CD4-positive, alpha-beta memory T cell (primary cell): Measurements from ENCODE around the gene EFCC1. TPM values are rescaled to one million over a fixed set of nuclear protein-coding genes. Genes with fewer than 3 reads are reported as not detected.

ENCODE experiments used
- CTCF ChIA-PET: fragments of 350-600 bp; sonication (Branson Sonifier 250); formaldehyde crosslinking; loops from one replicate; lab custom pipeline; 2021; ENCODE audit warnings: inconsistent platforms; ENCODE audit not compliant: partially characterized antibody; lab: Charles Lee
- POLR2A ChIA-PET: fragments of 350-600 bp; sonication (Branson Sonifier 250); formaldehyde crosslinking; loops from one replicate; lab custom pipeline; 2021; ENCODE audit not compliant: partially characterized antibody; lab: Charles Lee
- DNase-seq, 5 donors: peaks; one replicate each; pipeline versions ENCODE4 v3.0.0 to v3.0.0-alpha.2; 2020 to 2022; ENCODE audit warnings: mixed read lengths in 1 of 5
- H3K27ac ChIP-seq: one replicate; pipeline ENCODE4 v1.7.0; 2013; ENCODE audit warnings: low read depth, low read length
- H3K27me3 ChIP-seq: 2 replicates; pipeline ENCODE4 v1.7.0; 2013; ENCODE audit warnings: mild to moderate bottlenecking, low read length, moderate library complexity; ENCODE audit not compliant: insufficient read depth
- H3K36me3 ChIP-seq: 2 replicates; pipeline ENCODE4 v1.7.0; 2013; ENCODE audit warnings: mild to moderate bottlenecking, low read length, moderate library complexity; ENCODE audit not compliant: insufficient read depth
- H3K4me1 ChIP-seq: 2 replicates; pipeline ENCODE4 v1.7.0; 2013; ENCODE audit warnings: mild to moderate bottlenecking, low read length, moderate library complexity; ENCODE audit not compliant: insufficient read depth
- H3K4me3 ChIP-seq, 2 donors: one replicate each; pipeline ENCODE4 v1.7.0; 2013; ENCODE audit warnings: low read length in 2 of 2, mild to moderate bottlenecking in 1 of 2
- H3K9me3 ChIP-seq, 2 donors: one replicate each; pipeline ENCODE4 v1.7.0; 2013; ENCODE audit warnings: low read length in 2 of 2, control low read depth in 1 of 2; ENCODE audit not compliant: control insufficient read depth in 1 of 2
- H3K27ac Mint-ChIP-seq, 7 donors: one replicate each; pipeline ENCODE4 v1.8.0; 2020 to 2021; ENCODE audit warnings: mixed read lengths in 7 of 7, mild to moderate bottlenecking in 6 of 7, inconsistent platforms in 3 of 7, moderate library complexity in 3 of 7
- H3K27me3 Mint-ChIP-seq, 2 donors: one replicate each; pipeline ENCODE4 v1.8.0; 2020 to 2021; ENCODE audit warnings: mixed read lengths in 2 of 2
- H3K36me3 Mint-ChIP-seq, 2 donors: one replicate each; pipeline ENCODE4 v1.8.0; 2020 to 2021; ENCODE audit warnings: mixed read lengths in 2 of 2, inconsistent platforms in 1 of 2, mild to moderate bottlenecking in 1 of 2
- H3K4me1 Mint-ChIP-seq, 4 donors: one replicate each; pipeline ENCODE4 v1.8.0; 2020 to 2021; ENCODE audit warnings: mixed read lengths in 4 of 4, mild to moderate bottlenecking in 1 of 4
- H3K4me3 Mint-ChIP-seq, 8 donors: one replicate each; pipeline ENCODE4 v1.8.0; 2020 to 2021; ENCODE audit warnings: mixed read lengths in 8 of 8, mild to moderate bottlenecking in 7 of 8, moderate library complexity in 6 of 8, inconsistent platforms in 3 of 8
- H3K9me3 Mint-ChIP-seq, 8 donors: one replicate each; pipeline ENCODE4 v1.8.0; 2020 to 2021; ENCODE audit warnings: mixed read lengths in 8 of 8, mild to moderate bottlenecking in 5 of 8, inconsistent platforms in 3 of 8, moderate library complexity in 1 of 8
- intact Hi-C: fragments of 100-400 bp; cut with micrococcal nuclease; formaldehyde crosslinking; loops from one replicate; pipeline ENCODE4 v1.15.1; 2023
- polyA plus RNA-seq, 2 donors: library from polyadenylated mRNA; unstranded; fragments of 300-500 nt; fragmentation: Illumina TruSeq; gene quantifications; one replicate each; pipeline ENCODE4 v1.2.3, GENCODE V29; 2021
- total RNA-seq, 2 experiments: library from RNA; stranded (reverse); gene quantifications; one replicate each; pipeline ENCODE4 v1.2.3, GENCODE V29; 2021

Gene EFCC1
- total and polyA plus RNA-seq, 4 experiments from 2014 or later = not detected

GRCh38 chr3:128999102-128999501 lies 2.0 kb upstream of the EFCC1 start:
- H3K4me1 ChIP-seq = peaks cover 30% of the 10 kb centered on the region

GRCh38 chr3:129000742-129001100 lies 383 bp upstream of the EFCC1 start:
- H3K36me3 ChIP-seq = no peaks in the 10 kb centered on the region
- H3K36me3 Mint-ChIP-seq = no peaks in the 10 kb centered on the region
- H3K4me1 ChIP-seq = peaks cover 33% of the 10 kb centered on the region
- peaks cover 25% of the 10 kb centered on the region for H3K27me3 ChIP-seq
- ChIA-PET POLR2A (interaction anchor here (1.3 to 3.6 kb wide), 2 partner anchors 12 to 16 kb away, joined by 3 to 30 read pairs; no protein-coding TSS in a partner anchor), CTCF (interaction anchor here (2.9 to 3.3 kb wide), 3 partner anchors 15 to 30 kb away, joined by 13 to 29 read pairs (median 24); no protein-coding TSS in a partner anchor)
- H3K4me3 Mint-ChIP-seq = peak overlapping the region in 5 of 8 donors; percentile 44 to 68 (median 52)
- no peak for DNase-seq
- H3K4me1 Mint-ChIP-seq = peaks cover 17 to 43% (median 30%) of the 10 kb centered on the region in 4 donors
- no peak overlapping the region for H3K27ac ChIP-seq
- intact Hi-C loops = no loop called here
- H3K9me3 ChIP-seq = no peaks in the 10 kb centered on the region
- H3K9me3 Mint-ChIP-seq = peaks cover 0 to 2% (median 0%) of the 10 kb centered on the region in 8 donors
- H3K4me3 ChIP-seq = no peak overlapping the region
- peaks cover 22 to 27% of the 10 kb centered on the region in 2 donors for H3K27me3 Mint-ChIP-seq
- peak overlapping the region in 1 of 7 donors; percentile 27 for H3K27ac Mint-ChIP-seq

More at GRCh38 chr3:128999102-128999501, 2.0 kb upstream of the EFCC1 start:
- Mint-ChIP-seq H3K27ac (no peak overlapping the region), H3K27me3 (peaks cover 21 to 26% of the 10 kb centered on the region in 2 donors), H3K36me3 (no peaks in the 10 kb centered on the region), H3K4me3 (no peak overlapping the region), H3K4me1 (peaks cover 14 to 50% (median 28%) of the 10 kb centered on the region in 4 donors), H3K9me3 (peaks cover 0 to 2% (median 0%) of the 10 kb centered on the region in 8 donors)
- H3K36me3 ChIP-seq = no peaks in the 10 kb centered on the region
- peaks cover 25% of the 10 kb centered on the region for H3K27me3 ChIP-seq
- no peak overlapping the region for H3K4me3 ChIP-seq
- ChIA-PET CTCF (interaction anchor here (0.7 to 3.3 kb wide), 9 partner anchors 13 to 1430 kb away, joined by 3 to 29 read pairs (median 7); a partner anchor contains a TSS), POLR2A (interaction anchor here (0.8 to 3.6 kb wide), 3 partner anchors 12 to 28 kb away, joined by 3 to 30 read pairs (median 5); no protein-coding TSS in a partner anchor)
- H3K27ac ChIP-seq = no peak overlapping the region
- no peak for DNase-seq
- H3K9me3 ChIP-seq = no peaks in the 10 kb centered on the region
- intact Hi-C loops = no loop called here

- peak in 3 of 5 donors; percentile 33 to 39 (median 37) for DNase-seq
- ChIA-PET POLR2A (interaction anchor here (0.6 to 6.7 kb wide), 4 partner anchors 8 to 1411 kb away, joined by 3 to 110 read pairs (median 16); partner anchors contain the start of gene CFAP92), CTCF (interaction anchor here (0.6 to 8.4 kb wide), 6 partner anchors 8 to 135 kb away, joined by 3 to 148 read pairs (median 3); partner anchors contain the start of gene CFAP92)
- intact Hi-C loops = loop anchor here (2.0 kb wide), 1 partner anchor 51 kb away; no protein-coding TSS in a partner anchor
- Histone ChIP-seq H3K9me3 (no peaks in the 10 kb centered on the region), H3K4me1 (peaks cover 36% of the 10 kb centered on the region), H3K4me3 (no peak overlapping the region), H3K36me3 (no peaks in the 10 kb centered on the region), H3K27ac (no peak overlapping the region), H3K27me3 (peaks cover 25% of the 10 kb centered on the region)
- H3K4me1 Mint-ChIP-seq = peaks cover 20 to 47% (median 31%) of the 10 kb centered on the region in 4 donors
- H3K36me3 Mint-ChIP-seq = no peaks in the 10 kb centered on the region
- H3K27me3 Mint-ChIP-seq = peaks cover 22 to 27% of the 10 kb centered on the region in 2 donors
- H3K27ac Mint-ChIP-seq = no peak overlapping the region
- peaks cover 0 to 2% (median 0%) of the 10 kb centered on the region in 8 donors for H3K9me3 Mint-ChIP-seq
- H3K4me3 Mint-ChIP-seq = peak overlapping the region; percentile 46 to 73 (median 66)
Observed at GRCh38 chr3:129001806-129002572, 885 bp downstream of the EFCC1 start.

- CTCF ChIA-PET = interaction anchor here (0.9 to 8.4 kb wide), 14 partner anchors 7 to 313 kb away, joined by 3 to 148 read pairs (median 4); partner anchors contain the start of gene CFAP92
Observed at GRCh38 chr3:129002573-129003569, 1.8 kb downstream of the EFCC1 start.

GRCh38 chr3:129003578-129004112 lies 2.5 kb downstream of the EFCC1 start:
- peaks cover 36% of the 10 kb centered on the region for H3K4me1 ChIP-seq
- intact Hi-C loops = loop anchor here (1.0 to 2.0 kb wide), 4 partner anchors 9 to 49 kb away; partner anchors contain the start of gene CFAP92
- H3K27ac ChIP-seq = no peak overlapping the region
- H3K27me3 ChIP-seq = peaks cover 25% of the 10 kb centered on the region
- H3K27me3 Mint-ChIP-seq = peaks cover 22 to 27% of the 10 kb centered on the region in 2 donors
- no peak overlapping the region for H3K4me3 ChIP-seq
- CTCF ChIA-PET = interaction anchor here (0.5 to 8.4 kb wide), 16 partner anchors 8 to 313 kb away, joined by 3 to 148 read pairs (median 4); partner anchors contain the start of gene CFAP92
- peak overlapping the region in 1 of 7 donors; percentile 47 for H3K27ac Mint-ChIP-seq
- H3K36me3 Mint-ChIP-seq = no peaks in the 10 kb centered on the region
- no peaks in the 10 kb centered on the region for H3K9me3 ChIP-seq
- H3K4me3 Mint-ChIP-seq = peak overlapping the region in 4 of 8 donors; percentile 59 to 73 (median 64)
- no peaks in the 10 kb centered on the region for H3K36me3 ChIP-seq
- H3K9me3 Mint-ChIP-seq = peaks cover 0 to 2% (median 0%) of the 10 kb centered on the region in 8 donors
- peaks cover 20 to 47% (median 32%) of the 10 kb centered on the region in 4 donors for H3K4me1 Mint-ChIP-seq
- POLR2A ChIA-PET = interaction anchor here (1.1 to 6.7 kb wide), 8 partner anchors 9 to 313 kb away, joined by 3 to 110 read pairs (median 8); partner anchors contain the start of genes CFAP92 and COPG1
- DNase-seq = peak; percentile 50 to 64 (median 57)

More at GRCh38 chr3:129002573-129003569, 1.8 kb downstream of the EFCC1 start:
- no peaks in the 10 kb centered on the region for H3K9me3 ChIP-seq
- peaks cover 0 to 2% (median 0%) of the 10 kb centered on the region in 8 donors for H3K9me3 Mint-ChIP-seq
- H3K27ac ChIP-seq = no peak overlapping the region
- H3K27ac Mint-ChIP-seq = peak overlapping the region in 3 of 7 donors; percentile 42 to 55 (median 47)
- no peaks in the 10 kb centered on the region for H3K36me3 Mint-ChIP-seq
- intact Hi-C loops = loop anchor here (1.0 to 2.0 kb wide), 2 partner anchors 9 to 50 kb away; partner anchors contain the start of gene CFAP92
- H3K4me1 ChIP-seq = peaks cover 36% of the 10 kb centered on the region
- H3K36me3 ChIP-seq = no peaks in the 10 kb centered on the region
- H3K4me3 Mint-ChIP-seq = peak overlapping the region in 7 of 8 donors; percentile 46 to 75 (median 68)
- peaks cover 22 to 27% of the 10 kb centered on the region in 2 donors for H3K27me3 Mint-ChIP-seq
- POLR2A ChIA-PET = interaction anchor here (1.1 to 6.7 kb wide), 7 partner anchors 9 to 246 kb away, joined by 3 to 110 read pairs (median 7); partner anchors contain the start of genes CFAP92 and COPG1
- no peak for DNase-seq
- peaks cover 25% of the 10 kb centered on the region for H3K27me3 ChIP-seq
- H3K4me3 ChIP-seq = no peak overlapping the region
- peaks cover 20 to 47% (median 33%) of the 10 kb centered on the region in 4 donors for H3K4me1 Mint-ChIP-seq
